H1 (cell line): ENCODE measurements around the gene ANAPC5. TPM values are rescaled to one million over a fixed set of nuclear protein-coding genes. Genes with fewer than 3 reads are reported as not detected.

Source experiments
- CTCF ChIA-PET: fragments of 300-600 bp; sonication (Branson Sonifier 250); formaldehyde crosslinking; loops from one replicate; lab custom pipeline; 2021; ENCODE audit not compliant: partially characterized antibody; lab: Charles Lee
- POLR2A ChIA-PET: fragments of 300-600 bp; sonication (Branson Sonifier 250); formaldehyde crosslinking; loops from one replicate; lab custom pipeline; 2021; ENCODE audit warnings: inconsistent platforms; ENCODE audit not compliant: partially characterized antibody; lab: Charles Lee
- DNase-seq, 2 experiments: peaks; one replicate each; pipeline versions ENCODE4 v3.0.0 to v3.0.0-alpha.2; 2010 to 2022; ENCODE audit warnings: low spot score in 2 of 2, low read depth in 1 of 2, mixed read lengths in 1 of 2
- FAIRE-seq: peaks from 2 replicates; lab custom pipeline; 2011; peaks lifted over from hg19 to GRCh38; lab: Jason Lieb, UNC
- H2AFZ ChIP-seq: 2 replicates; pipeline ENCODE4 v1.8.1; 2012; ENCODE audit warnings: low read length, inconsistent platforms
- H2AK5ac ChIP-seq: 2 replicates; pipeline ENCODE4 v1.6.1; 2013; ENCODE audit warnings: low read depth, low read length
- H2BK120ac ChIP-seq: replicated peaks from 2 replicates; pipeline ENCODE3; 2013; ENCODE audit warnings: low read depth, low read length, inconsistent platforms
- H2BK12ac ChIP-seq: 2 replicates; pipeline ENCODE4 v1.6.1; 2013; ENCODE audit warnings: low read depth, low read length
- H2BK15ac ChIP-seq: 2 replicates; pipeline ENCODE4 v1.6.1; 2013; ENCODE audit warnings: low read length
- H2BK20ac ChIP-seq: 2 replicates; pipeline ENCODE4 v1.6.1; 2013; ENCODE audit warnings: low read length
- H2BK5ac ChIP-seq: 2 replicates; pipeline ENCODE4 v1.6.1; 2013; ENCODE audit warnings: low read depth, low read length
- H3K14ac ChIP-seq: 2 replicates; pipeline ENCODE4 v1.6.1; 2013; ENCODE audit warnings: inconsistent platforms; ENCODE audit not compliant: insufficient read length
- H3K18ac ChIP-seq: 2 replicates; pipeline ENCODE4 v1.6.1; 2013; ENCODE audit warnings: low read length; ENCODE audit errors: extremely low read depth
- H3K23ac ChIP-seq: 2 replicates; pipeline ENCODE4 v1.6.1; 2013; ENCODE audit warnings: inconsistent platforms; ENCODE audit not compliant: insufficient read length
- H3K23me2 ChIP-seq: 2 replicates; pipeline ENCODE4 v1.6.1; 2013; ENCODE audit warnings: low read depth, low read length
- H3K27ac ChIP-seq: 2 replicates; pipeline ENCODE4 v1.6.1; 2011; ENCODE audit warnings: low read depth, low read length, inconsistent platforms
- H3K27me3 ChIP-seq, 4 experiments: replicated peaks in 1 of 4; 1 replicate in 1 of 4; 2 replicates in 3 of 4; pipeline versions ENCODE4 v1.6.1 to v1.8.1; 2011 to 2013; ENCODE audit warnings: low read length in 3 of 4, mild to moderate bottlenecking in 3 of 4, inconsistent platforms in 2 of 4, mixed read lengths in 2 of 4, moderate library complexity in 1 of 4; ENCODE audit not compliant: control insufficient read depth in 3 of 4, insufficient read depth in 3 of 4; ENCODE audit errors: extremely low read depth in 1 of 4
- H3K36me3 ChIP-seq, 4 experiments: 2 replicates each; pipeline versions ENCODE4 v1.6.1 to v1.8.1; 2011 to 2013; ENCODE audit warnings: mild to moderate bottlenecking in 4 of 4, low read length in 3 of 4, moderate library complexity in 2 of 4, control low read depth in 1 of 4, inconsistent platforms in 1 of 4; ENCODE audit not compliant: insufficient read depth in 4 of 4, control insufficient read depth in 2 of 4
- H3K4ac ChIP-seq: replicated peaks from 2 replicates; pipeline ENCODE3; 2013; ENCODE audit warnings: low read length, low read depth, mixed read lengths, inconsistent platforms; ENCODE audit not compliant: insufficient read length
- H3K4me1 ChIP-seq, 4 experiments: replicated peaks in 1 of 4; 1 replicate in 1 of 4; 2 replicates in 3 of 4; pipeline versions ENCODE4 v1.6.1 to v1.8.1; 2011 to 2013; ENCODE audit warnings: low read length in 3 of 4, inconsistent platforms in 2 of 4, mixed read lengths in 1 of 4; ENCODE audit not compliant: insufficient read depth in 4 of 4, control insufficient read depth in 3 of 4
- H3K4me2 ChIP-seq, 2 experiments: 2 replicates each; pipeline versions ENCODE4 v1.6.1 to v1.8.1; 2011 to 2013; ENCODE audit warnings: low read depth in 2 of 2, low read length in 2 of 2, control low read depth in 1 of 2, inconsistent platforms in 1 of 2, mild to moderate bottlenecking in 1 of 2; ENCODE audit not compliant: insufficient read depth in 1 of 2
- H3K4me3 ChIP-seq, 4 experiments: fragments of 200-600, 300-600 bp in 1 of 4; sonication (generic), shearing (Covaris generic), sonication (Bioruptor Twin) in 1 of 4; 2 replicates each; pipeline versions ENCODE4 v1.5.1 to v1.8.1; 2011 to 2016; ENCODE audit warnings: low read length in 4 of 4, low read depth in 3 of 4, control low read depth in 2 of 4, inconsistent platforms in 2 of 4, mild to moderate bottlenecking in 2 of 4, mixed read lengths in 1 of 4, moderate library complexity in 1 of 4; ENCODE audit not compliant: insufficient read depth in 2 of 4; ENCODE audit errors: extremely low read depth in 1 of 4
- H3K56ac ChIP-seq: replicated peaks from 2 replicates; pipeline ENCODE3; 2013; ENCODE audit warnings: low read depth, mild to moderate bottlenecking, mixed read lengths, low read length, inconsistent platforms; ENCODE audit not compliant: insufficient read length
- H3K79me1 ChIP-seq: 2 replicates; pipeline ENCODE4 v1.6.1; 2013; ENCODE audit warnings: low read depth, low read length, control low read depth
- H3K79me2 ChIP-seq, 2 experiments: 2 replicates each; pipeline versions ENCODE4 v1.6.1 to v1.8.1; 2012 to 2013; ENCODE audit warnings: low read length in 2 of 2, mild to moderate bottlenecking in 2 of 2, inconsistent platforms in 1 of 2; ENCODE audit not compliant: insufficient read depth in 2 of 2, control insufficient read depth in 1 of 2
- H3K9ac ChIP-seq, 4 experiments: replicated peaks in 1 of 4; 1 replicate in 1 of 4; 2 replicates in 3 of 4; pipeline versions ENCODE4 v1.6.1 to v1.8.1; 2011 to 2013; ENCODE audit warnings: low read depth in 3 of 4, low read length in 3 of 4, control low read depth in 2 of 4, mild to moderate bottlenecking in 2 of 4, moderate library complexity in 2 of 4, inconsistent platforms in 1 of 4; ENCODE audit errors: extremely low read depth in 1 of 4
- H3K9me3 ChIP-seq, 2 experiments: 2 replicates each; pipeline versions ENCODE4 v1.6.1 to v1.8.1; 2012 to 2013; ENCODE audit warnings: mild to moderate bottlenecking in 2 of 2, moderate library complexity in 2 of 2, control low read depth in 1 of 2, inconsistent platforms in 1 of 2, low read depth in 1 of 2, low read length in 1 of 2, mixed read lengths in 1 of 2; ENCODE audit not compliant: insufficient read depth in 2 of 2
- H4K20me1 ChIP-seq, 2 experiments: replicated peaks in 1 of 2; 2 replicates each; pipeline versions ENCODE3 to v1.8.1; 2011 to 2013; ENCODE audit warnings: inconsistent platforms in 2 of 2, low read length in 2 of 2, mild to moderate bottlenecking in 1 of 2; ENCODE audit not compliant: insufficient read depth in 2 of 2, control insufficient read depth in 1 of 2
- H4K5ac ChIP-seq: 2 replicates; pipeline ENCODE4 v1.6.1; 2013; ENCODE audit warnings: low read length, low read depth, mixed read lengths, inconsistent platforms; ENCODE audit not compliant: insufficient read length
- H4K8ac ChIP-seq: 2 replicates; pipeline ENCODE4 v1.8.0; 2013; ENCODE audit warnings: mild to moderate bottlenecking, moderate library complexity, low read length, inconsistent platforms; ENCODE audit not compliant: insufficient read depth; ENCODE audit errors: extremely low read depth
- H4K91ac ChIP-seq: replicated peaks from 2 replicates; pipeline ENCODE3; 2013; ENCODE audit warnings: low read length, mixed read lengths, inconsistent platforms; ENCODE audit not compliant: insufficient read length
- BRCA1 ChIP-seq: IDR thresholded peaks from 2 replicates; pipeline ENCODE4 v1.6.1; 2012; ENCODE audit warnings: low read depth, low read length, improper control_type of control experiment
- CBX8 ChIP-seq: fragments of 300-800, 300-1000 bp; sonication (generic); IDR thresholded peaks from 2 replicates; pipeline ENCODE4 v1.7.1; 2016; ENCODE audit warnings: low read depth, low read length, borderline replicate concordance
- CTCF ChIP-seq, 3 experiments: IDR thresholded peaks; 1 replicate in 2 of 3; 2 replicates in 1 of 3; pipeline versions ENCODE4 v1.5.1 to v1.6.1; 2011; ENCODE audit warnings: low read length in 3 of 3, mild to moderate bottlenecking in 3 of 3, inconsistent platforms in 2 of 3, low read depth in 1 of 3, moderate library complexity in 1 of 3; ENCODE audit not compliant: insufficient read depth in 1 of 3; ENCODE audit errors: control extremely low read depth in 1 of 3
- EP300 ChIP-seq, 2 experiments: IDR thresholded peaks; 1 replicate in 1 of 2; 2 replicates in 1 of 2; pipeline ENCODE4 v1.6.1; 2011 to 2012; ENCODE audit warnings: low read depth in 2 of 2, low read length in 2 of 2, mild to moderate bottlenecking in 2 of 2, borderline replicate concordance in 1 of 2, inconsistent platforms in 1 of 2, moderate library complexity in 1 of 2
- GABPA ChIP-seq: IDR thresholded peaks from 2 replicates; pipeline ENCODE4 v1.6.1; 2011; ENCODE audit warnings: mild to moderate bottlenecking, low read length, moderate library complexity, borderline replicate concordance; ENCODE audit not compliant: insufficient read depth
- GTF2F1 ChIP-seq: IDR thresholded peaks from 2 replicates; pipeline ENCODE4 v1.6.1; 2012; ENCODE audit warnings: low read depth, low read length, improper control_type of control experiment, borderline replicate concordance
- KDM5A ChIP-seq: fragments of 200-600 bp; IDR thresholded peaks from 2 replicates; pipeline ENCODE4 v1.7.1; 2012; ENCODE audit warnings: mild to moderate bottlenecking, low read length, inconsistent platforms, mixed read lengths
- MAFK ChIP-seq: IDR thresholded peaks from 2 replicates; pipeline ENCODE4 v1.6.1; 2012; ENCODE audit warnings: low read depth, mild to moderate bottlenecking, improper control_type of control experiment, low read length
- SUZ12 ChIP-seq: fragments of 200-600 bp; sonication (generic); IDR thresholded peaks from 2 replicates; pipeline ENCODE4 v1.6.1; 2012; ENCODE audit warnings: mild to moderate bottlenecking, inconsistent platforms, low read length, moderate library complexity, mixed read lengths
- TAF7 ChIP-seq: optimal IDR thresholded peaks from 2 replicates; pipeline ENCODE3; 2011; ENCODE audit warnings: low read depth, mild to moderate bottlenecking, inconsistent platforms, low read length, moderate library complexity, borderline replicate concordance
- WGBS, 2 experiments: shearing (Covaris generic) in 1 of 2; methylation state at CpG; one replicate each; pipeline versions ENCODE4 v1.1.6 to v1.1.7; 2013 to 2015; ENCODE audit warnings: low lambda C conversion rate in 2 of 2, mixed read lengths in 2 of 2, inconsistent platforms in 1 of 2, low coverage in 1 of 2, missing lambda C conversion rate in 1 of 2; ENCODE audit not compliant: insufficient replicate concordance in 2 of 2, insufficient coverage in 1 of 2, insufficient read length in 1 of 2; ENCODE audit errors: extremely low coverage in 1 of 2, missing lambda C conversion rate in 1 of 2; 5-methylcytosine and 5-hydroxymethylcytosine counted together
- polyA plus RNA-seq, 7 experiments: library from polyadenylated mRNA; depleted of rRNA in 3 of 7; stranded (reverse) in 5 of 7; unstranded in 2 of 7; fragments of >200 nt in 5 of 7; fragments of 200-250 nt in 2 of 7; gene quantifications; 1 replicate in 5 of 7; 2 replicates in 1 of 7; 4 replicates in 1 of 7; pipeline versions ENCODE4 v1.2.1 to v1.2.3, GENCODE V29; 2011 to 2013; ENCODE audit warnings: missing spikeins in 2 of 7, mixed read lengths in 2 of 7
- total RNA-seq: library from RNA; stranded (reverse); fragmentation: NEBNext Ultra II Directional; extraction: Animal tissue kit (Norgen Biotek cat#: 25700); gene quantifications from 2 replicates; pipeline ENCODE4 v1.2.1, GENCODE V29; 2021

Gene ANAPC5
- total and polyA plus RNA-seq, 2 of the 8 experiments (the other 6 are each of a cell fraction or from before 2014, with no cell fraction given) = 103 to 127 TPM

GRCh38 chr12:121289962-121290361 is 62.2 kb downstream of the ANAPC5 start:
- Histone ChIP-seq H2AFZ (no peak overlapping the region), H2BK5ac (no peak overlapping the region), H3K4me1 (peaks cover 0 to 10% (median 5%) of the 10 kb centered on the region in 4 experiments; a peak in 6 of 7 replicates), H4K20me1 (peaks cover 2% of the 10 kb centered on the region in 2 experiments), H4K91ac (no peak overlapping the region), H3K27ac (no peak overlapping the region), H3K4me3 (no peak overlapping the region), H3K27me3 (no peaks in the 10 kb centered on the region), H3K36me3 (no peaks in the 10 kb centered on the region; a peak in 2 of 8 replicates), H2BK120ac (no peak overlapping the region), H3K9me3 (no peaks in the 10 kb centered on the region), H3K79me2 (peaks cover 0 to 16% of the 10 kb centered on the region in 2 experiments; a peak in 2 of 4 replicates), H2AK5ac (peak overlapping the region; percentile 75; the same call in 1 of the 2 replicates), H3K18ac (no peak overlapping the region), H2BK12ac (no peak overlapping the region), H3K23ac (no peak overlapping the region), H3K23me2 (no peaks in the 10 kb centered on the region), H2BK15ac (no peak overlapping the region), H3K56ac (no peak overlapping the region), H3K79me1 (peaks cover 6% of the 10 kb centered on the region), H4K5ac (no peak overlapping the region), H3K4me2 (0 out of 4 replicates have a peak overlapping the region, but pooled peaks of 1 of the 2 experiments have one; percentile 8), H3K9ac (no peak overlapping the region), H3K14ac (no peak overlapping the region), H3K4ac (no peak overlapping the region), H2BK20ac (no peak overlapping the region), H4K8ac (no peak overlapping the region)
- no peak for FAIRE-seq
- ChIA-PET CTCF (interaction anchor here (0.7 to 1.3 kb wide), 2 partner anchors 34 to 51 kb away, joined by 3 to 5 read pairs; no protein-coding TSS in a partner anchor), POLR2A (interaction anchor here (1.1 kb wide), 1 partner anchor 13 kb away, joined by 4 read pairs; no protein-coding TSS in a partner anchor)
- DNase-seq = no peak
- 90% methylated on average over 7 of the region's 7 CpGs; no CpG with 5 or more reads in 1 of the 2 experiments for WGBS, 2 experiments
- TF ChIP-seq KDM5A = no peak
- no peak for TF ChIP-seq CBX8
- TF ChIP-seq TAF7 = no peak
- no peak for TF ChIP-seq CTCF (IDR thresholded peaks at IDR 0.05; ENCODE audit: control extremely low read depth in 1 of 3, insufficient read depth in 1 of 3, low read depth in 1 of 3, low read length in 3 of 3)
- no peak for TF ChIP-seq SUZ12
- no peak for TF ChIP-seq GABPA
- TF ChIP-seq GTF2F1 = no peak
- TF ChIP-seq BRCA1 = no peak
- TF ChIP-seq MAFK = no peak
- TF ChIP-seq EP300 (IDR thresholded peaks at IDR 0.05; ENCODE audit: borderline replicate concordance in 1 of 2, low read depth in 2 of 2, low read length in 2 of 2) = no peak
